Measurements from ENCODE around the gene HINT3.

Gene HINT3

DNA sequence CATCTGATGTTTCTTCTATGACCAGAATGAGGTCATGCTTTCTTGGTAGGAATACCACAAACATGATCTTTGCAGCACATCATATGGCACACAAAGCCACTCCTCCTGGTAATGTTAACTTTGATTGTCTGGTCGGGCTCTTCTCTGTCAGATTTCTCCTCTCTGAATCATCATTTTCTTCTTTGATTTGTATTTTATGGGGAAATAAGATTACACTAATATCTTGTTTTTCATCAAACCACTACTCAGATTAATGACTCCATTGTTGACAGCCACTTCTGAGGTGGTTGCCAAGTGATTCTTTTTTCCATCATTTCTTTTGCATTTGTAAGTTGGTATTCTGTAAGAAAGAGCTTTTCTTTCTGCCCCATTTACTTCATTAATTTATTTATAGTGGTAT is 59.3 kb downstream of the HINT3 start:
- Histone ChIP-seq H3K4me1 (ENCODE audit: insufficient read depth, low read length, poor library complexity, severe bottlenecking) (no peaks in the 10 kb centered on the region), H3K79me2 (ENCODE audit: insufficient read depth, low read length) (no peaks in the 10 kb centered on the region), H3K9me3 (ENCODE audit: insufficient read depth, low read depth, low read length) (no peaks in the 10 kb centered on the region), H3F3A (ENCODE audit: low read depth) (no peaks in the 10 kb centered on the region), H3K36me3 (ENCODE audit: insufficient read depth, low read length) (peaks cover 64% of the 10 kb centered on the region; the same call in 1 of the 2 replicates), H3K27me3 (ENCODE audit: insufficient read depth, low read length, poor library complexity, severe bottlenecking) (no peaks in the 10 kb centered on the region), H3K9ac (ENCODE audit: low read depth, low read length, poor library complexity, severe bottlenecking) (no peak overlapping the region), H3K4me2 (ENCODE audit: low read depth, low read length, poor library complexity, severe bottlenecking) (no peak overlapping the region), H3K4me3 (ENCODE audit: low read length, poor library complexity, severe bottlenecking) (no peak overlapping the region), H3K9me2 (replicated peaks; ENCODE audit: low read depth, low read length) (no peaks in the 10 kb centered on the region), H2AFZ (ENCODE audit: low read length) (no peak overlapping the region), H4K20me1 (ENCODE audit: insufficient read depth, low read length, poor library complexity, severe bottlenecking) (no peaks in the 10 kb centered on the region)
- TF ChIP-seq EZH2phosphoT487 (IDR thresholded peaks at IDR 0.05; ENCODE audit: borderline replicate concordance): no peak
- no peak for TF ChIP-seq CTCF (conservative IDR thresholded peaks at IDR 0.05; ENCODE audit: low read length)

- Histone ChIP-seq H3K36me3 (ENCODE audit: insufficient read depth, low read length) (peaks cover 65% of the 10 kb centered on the region), H3K79me2 (ENCODE audit: insufficient read depth, low read length) (no peaks in the 10 kb centered on the region), H2AFZ (ENCODE audit: low read length) (no peak overlapping the region), H3K4me2 (ENCODE audit: low read depth, low read length, poor library complexity, severe bottlenecking) (no peak overlapping the region), H3K9me2 (replicated peaks; ENCODE audit: low read depth, low read length) (no peaks in the 10 kb centered on the region), H3K9me3 (ENCODE audit: insufficient read depth, low read depth, low read length) (no peaks in the 10 kb centered on the region), H3K4me1 (ENCODE audit: insufficient read depth, low read length, poor library complexity, severe bottlenecking) (no peaks in the 10 kb centered on the region), H4K20me1 (ENCODE audit: insufficient read depth, low read length, poor library complexity, severe bottlenecking) (no peaks in the 10 kb centered on the region), H3K4me3 (ENCODE audit: low read length, poor library complexity, severe bottlenecking) (no peak overlapping the region), H3K27me3 (ENCODE audit: insufficient read depth, low read length, poor library complexity, severe bottlenecking) (no peaks in the 10 kb centered on the region), H3K9ac (ENCODE audit: low read depth, low read length, poor library complexity, severe bottlenecking) (no peak overlapping the region), H3F3A (ENCODE audit: low read depth) (no peaks in the 10 kb centered on the region)
- no peak for TF ChIP-seq CTCF (conservative IDR thresholded peaks at IDR 0.05; ENCODE audit: low read length)
- no peak for TF ChIP-seq EZH2phosphoT487 (IDR thresholded peaks at IDR 0.05; ENCODE audit: borderline replicate concordance)
These were observed 60.0 kb downstream of the HINT3 start for GRCh38 chr6:126016591-126016990.

GRCh38 chr6:126017668-126018067 is 61.1 kb downstream of the HINT3 start:
- no peaks in the 10 kb centered on the region for H4K20me1 ChIP-seq (ENCODE audit: insufficient read depth, low read length, poor library complexity, severe bottlenecking)
- TF ChIP-seq CTCF (conservative IDR thresholded peaks at IDR 0.05; ENCODE audit: low read length) (no peak), EZH2phosphoT487 (IDR thresholded peaks at IDR 0.05; ENCODE audit: borderline replicate concordance) (no peak)
- H3K36me3 ChIP-seq (ENCODE audit: insufficient read depth, low read length): peaks cover 64% of the 10 kb centered on the region

More at GRCh38 chr6:126017668-126018067, 61.1 kb downstream of the HINT3 start:
- Histone ChIP-seq H3K27me3 (ENCODE audit: insufficient read depth, low read length, poor library complexity, severe bottlenecking) (no peaks in the 10 kb centered on the region), H3K9me3 (ENCODE audit: insufficient read depth, low read depth, low read length) (no peaks in the 10 kb centered on the region), H3K9ac (ENCODE audit: low read depth, low read length, poor library complexity, severe bottlenecking) (no peak overlapping the region), H3K4me1 (ENCODE audit: insufficient read depth, low read length, poor library complexity, severe bottlenecking) (no peaks in the 10 kb centered on the region), H3K79me2 (ENCODE audit: insufficient read depth, low read length) (no peaks in the 10 kb centered on the region), H3K9me2 (replicated peaks; ENCODE audit: low read depth, low read length) (no peaks in the 10 kb centered on the region), H3F3A (ENCODE audit: low read depth) (no peaks in the 10 kb centered on the region), H3K4me2 (ENCODE audit: low read depth, low read length, poor library complexity, severe bottlenecking) (no peak overlapping the region), H3K4me3 (ENCODE audit: low read length, poor library complexity, severe bottlenecking) (no peak overlapping the region), H2AFZ (ENCODE audit: low read length) (no peak overlapping the region)
